Heart left ventricle (tissue), 13 donors: ENCODE measurements around the gene MAPK4.

Source experiments
- POLR2A ChIP-seq, 2 donors: fragments of 450-650 bp; IDR thresholded peaks; one replicate each; pipeline ENCODE4 v1.6.1; 2017; ENCODE audit warnings: antibody characterized with exemption in 2 of 2, mild to moderate bottlenecking in 2 of 2, moderate library complexity in 2 of 2
- TF ChIP-seq, protein P1 (sequence below), 12 donors: fragments of 200-600 bp; sonication (generic) in 4 of 12; IDR thresholded peaks; one replicate each; pipeline versions ENCODE4 v1.5.0 to v1.8.0; 2018 to 2022; ENCODE audit warnings: antibody characterized with exemption in 12 of 12, mild to moderate bottlenecking in 5 of 12
- donor health status: ischemic (EF 13 %, LVEDD 7.1; RV severe dilation, severe dysfunction).
- donor health status: DM: no; HTN: yes; CAD: no.
- donor health status: DM: no; HTN: no; CAD: no.
- donor health status: ischemic (EF 25% LVEDD 6.9; RV normal size, moderate dysfunction).
- donor health status: ischemic (EF 25% LVEDD 5.7; RV mildly dilated, moderate dysfunction).
- donor health status: ischemic (EF 35%, LVEDD 5.7; RV mildly dilated, moderate dysfunction).
- donor health status: nonischemic (EF 11% LVEDD 7.7; RV severe dilation, severe dysfunction).
- donor health status: DM: yes; HTN: yes; CAD: no.
- donor health status: PGD.
- donor health status: ischemic (EF 29% LVEDD 5.4; RV normal size, mild dysfunction).
- donor health status: nonischemic (EF 23%, LVEDD 6.1; RV moderate dilation, normal function).

- no peak for TF ChIP-seq POLR2A (IDR thresholded peaks at IDR 0.05)
- TF ChIP-seq, protein P1, sequence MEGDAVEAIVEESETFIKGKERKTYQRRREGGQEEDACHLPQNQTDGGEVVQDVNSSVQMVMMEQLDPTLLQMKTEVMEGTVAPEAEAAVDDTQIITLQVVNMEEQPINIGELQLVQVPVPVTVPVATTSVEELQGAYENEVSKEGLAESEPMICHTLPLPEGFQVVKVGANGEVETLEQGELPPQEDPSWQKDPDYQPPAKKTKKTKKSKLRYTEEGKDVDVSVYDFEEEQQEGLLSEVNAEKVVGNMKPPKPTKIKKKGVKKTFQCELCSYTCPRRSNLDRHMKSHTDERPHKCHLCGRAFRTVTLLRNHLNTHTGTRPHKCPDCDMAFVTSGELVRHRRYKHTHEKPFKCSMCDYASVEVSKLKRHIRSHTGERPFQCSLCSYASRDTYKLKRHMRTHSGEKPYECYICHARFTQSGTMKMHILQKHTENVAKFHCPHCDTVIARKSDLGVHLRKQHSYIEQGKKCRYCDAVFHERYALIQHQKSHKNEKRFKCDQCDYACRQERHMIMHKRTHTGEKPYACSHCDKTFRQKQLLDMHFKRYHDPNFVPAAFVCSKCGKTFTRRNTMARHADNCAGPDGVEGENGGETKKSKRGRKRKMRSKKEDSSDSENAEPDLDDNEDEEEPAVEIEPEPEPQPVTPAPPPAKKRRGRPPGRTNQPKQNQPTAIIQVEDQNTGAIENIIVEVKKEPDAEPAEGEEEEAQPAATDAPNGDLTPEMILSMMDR (IDR thresholded peaks at IDR 0.05) = no peak
Observed at GRCh38 chr18:50579061-50579774, 19.3 kb downstream of the MAPK4 start.
